Hematopoietic multipotent progenitor cell treated with erythropoietin and hydrocortisone succinate and interleukin-3 and kit ligand, for 15 days (in vitro differentiated cells): ENCODE data around the gene FAM43B.

Experiments
- DNase-seq: peaks from one replicate; pipeline ENCODE4 v3.0.0-alpha.2; 2015; ENCODE audit warnings: low spot score

FAM43B gene

DNA sequence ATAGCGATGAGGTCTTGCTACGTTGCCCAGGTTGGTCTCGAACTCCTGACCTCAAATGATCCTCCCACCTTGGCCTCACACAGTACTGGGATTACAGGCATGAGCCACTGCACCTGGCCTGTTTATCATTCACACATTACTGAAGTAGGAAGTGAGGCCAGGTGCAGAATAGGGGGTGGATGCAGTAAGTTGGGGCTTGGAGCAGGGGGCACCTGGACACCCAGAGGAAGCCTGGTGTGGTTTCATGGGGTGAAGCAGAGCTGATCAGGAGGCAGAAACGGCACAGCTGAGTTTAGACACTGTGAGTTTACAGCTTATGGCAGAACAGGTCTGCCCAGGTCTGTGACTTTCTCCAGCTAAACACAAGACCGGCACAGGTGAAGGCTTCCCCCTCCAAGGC lies 41.4 kb downstream of the FAM43B start:
- DNase-seq = no peak

- DNase-seq = no peak
Measured at GRCh38 chr1:20594746-20595145, 42.4 kb downstream of the FAM43B start.

DNA sequence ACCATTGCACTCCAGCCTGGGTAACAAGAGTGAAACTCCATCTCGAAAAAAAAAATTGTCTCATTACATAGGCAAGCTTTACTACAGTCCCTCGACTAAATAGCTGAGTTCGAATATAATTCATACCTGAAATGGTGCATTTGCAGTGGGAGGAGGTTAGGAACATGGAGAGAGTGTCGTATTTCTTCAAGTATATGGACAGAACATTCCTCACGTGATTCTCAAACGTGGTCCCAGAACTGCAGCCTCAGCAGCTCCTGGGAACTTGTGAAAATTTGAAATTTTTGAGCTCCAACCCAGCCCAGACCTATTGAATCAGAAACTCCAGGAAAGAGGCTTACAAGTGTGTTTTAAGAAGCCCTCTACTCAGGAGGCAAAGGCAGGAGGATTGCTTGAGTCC lies 43.7 kb downstream of the FAM43B start:
- no peak for DNase-seq

GRCh38 chr1:20597650-20598049 lies 45.3 kb downstream of the FAM43B start:
- DNase-seq = no peak

DNA sequence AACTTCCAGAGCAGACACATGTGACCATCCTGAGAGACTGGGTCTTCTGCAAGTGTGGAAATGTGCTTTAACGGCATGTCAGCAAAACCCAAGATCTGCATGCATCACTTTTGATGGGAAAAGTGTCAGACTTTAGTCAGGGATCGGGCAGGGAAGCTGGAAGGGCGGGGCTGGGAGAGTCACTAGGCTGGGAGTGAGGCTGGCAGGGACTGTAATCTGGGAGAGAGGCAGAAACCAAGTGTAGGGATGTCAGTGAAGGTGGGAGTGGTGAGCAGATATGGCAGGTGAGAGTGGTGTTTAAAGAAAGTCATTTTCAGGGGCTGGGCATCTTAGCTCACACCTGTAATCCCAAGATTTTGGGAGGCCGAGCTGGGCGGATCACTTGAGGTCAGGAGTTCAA lies 47.8 kb downstream of the FAM43B start:
- no peak for DNase-seq

GRCh38 chr1:20601129-20601825 lies 48.9 kb downstream of the FAM43B start:
- DNase-seq = no peak

DNA sequence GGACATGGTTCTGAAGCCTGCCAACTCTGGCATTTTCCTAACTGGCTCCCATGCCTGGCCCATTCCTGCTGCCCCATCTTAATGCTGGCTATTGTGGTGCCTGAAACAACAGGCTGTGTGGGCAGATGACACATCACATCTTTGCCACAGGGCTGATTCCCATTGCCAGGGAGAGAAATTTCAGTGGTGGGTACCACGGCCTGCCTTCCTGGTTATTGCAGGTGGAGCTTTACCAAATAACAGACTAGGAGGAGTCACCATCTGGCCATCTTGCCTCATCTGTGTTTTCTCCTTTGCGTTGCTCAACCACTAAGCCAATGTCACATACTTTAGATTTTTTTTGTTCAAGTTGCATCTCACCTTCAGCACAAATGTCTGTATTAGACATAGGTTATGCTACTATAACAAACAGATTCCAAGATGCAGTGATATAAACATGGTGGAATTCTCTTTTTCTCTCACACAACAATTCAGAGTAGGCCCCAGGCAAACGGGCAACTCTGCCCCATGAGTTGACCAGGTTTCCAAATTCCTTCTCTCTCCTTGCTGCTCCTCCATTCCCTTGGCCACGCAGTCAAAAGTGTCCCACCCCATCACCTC lies 50.6 kb downstream of the FAM43B start:
- DNase-seq = no peak

DNA sequence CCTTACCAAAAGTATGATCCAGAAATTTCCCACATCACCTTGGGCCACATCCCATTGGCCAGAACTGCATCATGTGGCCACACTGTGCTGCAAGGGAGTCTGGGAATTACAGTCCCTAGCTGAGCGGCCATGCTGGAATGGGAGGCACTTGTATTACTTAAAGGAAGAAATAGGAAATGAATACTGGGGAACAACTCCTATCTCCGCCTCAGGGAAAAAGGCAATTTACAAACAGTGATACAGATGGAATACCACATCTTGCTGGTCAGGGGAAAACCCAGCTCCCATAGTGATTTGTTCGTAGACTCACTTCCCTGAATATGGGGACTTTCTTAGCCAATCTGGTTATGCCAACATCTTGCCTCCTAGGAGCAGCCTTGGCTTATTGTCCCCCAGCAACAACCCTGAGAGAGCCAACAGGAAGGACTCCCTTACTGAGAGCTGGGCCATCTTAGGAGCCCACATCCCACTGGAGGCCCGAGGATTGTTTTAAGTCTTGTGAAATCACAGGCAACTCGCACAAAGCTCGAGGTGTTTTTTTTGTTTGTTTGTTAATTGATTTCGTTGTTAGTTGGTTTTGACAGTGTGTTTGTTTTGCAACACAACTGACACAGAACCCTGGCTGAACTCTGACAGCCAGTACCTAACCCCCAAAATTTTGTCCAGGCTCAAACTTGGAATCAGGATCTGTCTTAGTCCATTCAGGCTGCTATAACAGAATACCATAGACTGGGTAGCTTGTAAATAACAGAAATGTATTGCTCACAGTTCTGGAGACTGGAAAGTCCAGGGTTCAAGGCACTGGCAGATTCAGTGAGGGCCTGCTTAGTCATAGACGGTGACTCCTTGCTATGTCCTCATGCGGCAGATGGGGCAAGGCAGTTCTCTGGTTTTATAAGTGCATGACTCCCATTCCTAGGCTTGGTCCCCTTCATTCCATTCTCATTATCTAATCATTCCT lies 51.4 kb downstream of the FAM43B start:
- DNase-seq = no peak
